Endothelial cell of umbilical vein (primary cell): ENCODE measurements around the gene PHF1. TPM values are rescaled to one million over a fixed set of nuclear protein-coding genes. Genes with fewer than 3 reads are reported as not detected.

Experiments
- BruUV-seq: library from RNA; stranded (reverse); fragments of 400-500 nt; replicated peaks from 2 replicates; lab custom pipeline; 2021; lab: Mats Ljungman, UMichigan
- CTCF ChIA-PET: fragments of 300-600, 350-600 bp; sonication (Branson Sonifier 250); formaldehyde crosslinking; loops from one replicate; lab custom pipeline; 2021; ENCODE audit warnings: antibody characterized with exemption, inconsistent platforms; lab: Charles Lee
- POLR2A ChIA-PET: fragments of 300-600, 350-600 bp; sonication (Branson Sonifier 250); formaldehyde crosslinking; loops from one replicate; lab custom pipeline; 2021; ENCODE audit warnings: antibody characterized with exemption, inconsistent platforms; lab: Charles Lee
- DNase-seq: peaks from one replicate; pipeline ENCODE4 v3.0.0-alpha.2; 2011; ENCODE audit warnings: low read depth, low spot score
- FAIRE-seq: peaks from 2 replicates; lab custom pipeline; 2011; peaks lifted over from hg19 to GRCh38; lab: Jason Lieb, UNC
- H2AFZ ChIP-seq: 2 replicates; pipeline ENCODE4 v1.6.0; 2012; ENCODE audit warnings: low read depth, low read length, control low read depth, inconsistent platforms
- H3K27ac ChIP-seq: 2 replicates; pipeline ENCODE4 v1.5.1; 2011; ENCODE audit warnings: low read depth, mild to moderate bottlenecking, control low read depth, low read length, moderate library complexity; ENCODE audit not compliant: insufficient read depth
- H3K27me3 ChIP-seq, 2 experiments: 2 replicates each; pipeline versions ENCODE4 v1.6.0 to v1.6.1; 2011; ENCODE audit warnings: low read length in 2 of 2, mixed read lengths in 1 of 2; ENCODE audit not compliant: control insufficient read depth in 2 of 2, insufficient read depth in 2 of 2
- H3K36me3 ChIP-seq, 2 experiments: 2 replicates in 1 of 2; 3 replicates in 1 of 2; pipeline ENCODE4 v1.5.1; 2011; ENCODE audit warnings: low read length in 2 of 2, mild to moderate bottlenecking in 1 of 2, moderate library complexity in 1 of 2; ENCODE audit not compliant: control insufficient read depth in 2 of 2, insufficient read depth in 2 of 2; ENCODE audit errors: extremely low read depth in 1 of 2
- H3K4me1 ChIP-seq: 3 replicates; pipeline ENCODE4 v1.5.1; 2011; ENCODE audit warnings: mild to moderate bottlenecking, low read length; ENCODE audit not compliant: control insufficient read depth, insufficient read depth; ENCODE audit errors: extremely low read depth
- H3K4me2 ChIP-seq: 2 replicates; pipeline ENCODE4 v1.6.1; 2011; ENCODE audit warnings: low read length, control low read depth, mixed read lengths; ENCODE audit not compliant: insufficient read depth
- H3K4me3 ChIP-seq, 3 experiments: fragments of 200-600 bp in 1 of 3; sonication (generic), shearing (Covaris generic) in 1 of 3; replicated peaks in 1 of 3; 2 replicates each; pipeline ENCODE4 v1.5.1; 2011 to 2016; ENCODE audit warnings: control low read depth in 3 of 3, low read length in 3 of 3, mild to moderate bottlenecking in 2 of 3, inconsistent platforms in 1 of 3, low read depth in 1 of 3, moderate library complexity in 1 of 3; ENCODE audit not compliant: insufficient read depth in 1 of 3
- H3K79me2 ChIP-seq: 2 replicates; pipeline ENCODE4 v1.6.0; 2012; ENCODE audit warnings: low read length, inconsistent platforms; ENCODE audit not compliant: control insufficient read depth, insufficient read depth
- H3K9ac ChIP-seq: replicated peaks from 2 replicates; pipeline ENCODE3; 2011; ENCODE audit warnings: low read length, control low read depth; ENCODE audit not compliant: insufficient read depth; ENCODE audit errors: extremely low read depth
- H3K9me1 ChIP-seq: replicated peaks from 3 replicates; pipeline ENCODE4 v1.6.0; 2011; ENCODE audit warnings: mild to moderate bottlenecking, low read length; ENCODE audit not compliant: control insufficient read depth, insufficient read depth; ENCODE audit errors: extremely low read depth
- H3K9me3 ChIP-seq: replicated peaks from 2 replicates; pipeline ENCODE4 v1.5.1; 2012; ENCODE audit warnings: low read length, inconsistent platforms; ENCODE audit not compliant: control insufficient read depth, insufficient read depth
- H4K20me1 ChIP-seq: replicated peaks from 2 replicates; pipeline ENCODE3; 2011; ENCODE audit warnings: mild to moderate bottlenecking, low read length; ENCODE audit not compliant: control insufficient read depth, insufficient read depth; ENCODE audit errors: extremely low read depth
- EZH2 ChIP-seq: IDR thresholded peaks from 2 replicates; pipeline ENCODE4 v1.6.1; 2012; ENCODE audit warnings: borderline replicate concordance, low read depth, mild to moderate bottlenecking, moderate library complexity, low read length, inconsistent platforms; ENCODE audit not compliant: severe bottlenecking
- FOS ChIP-seq: IDR thresholded peaks from 2 replicates; pipeline ENCODE4 v1.6.1; 2011; ENCODE audit warnings: mild to moderate bottlenecking, low read length, moderate library complexity, borderline replicate concordance; ENCODE audit not compliant: insufficient read depth
- JUN ChIP-seq: IDR thresholded peaks from 2 replicates; pipeline ENCODE4 v1.6.1; 2011; ENCODE audit warnings: borderline replicate concordance, low read depth; ENCODE audit not compliant: insufficient read length, insufficient read depth
- MYC ChIP-seq: IDR thresholded peaks from one replicate; pipeline ENCODE4 v1.6.1; 2011; ENCODE audit warnings: mild to moderate bottlenecking, low read depth, low read length
- POLR2A ChIP-seq: IDR thresholded peaks from 2 replicates; pipeline ENCODE4 v1.6.1; 2012; ENCODE audit warnings: low read depth, mild to moderate bottlenecking, control low read depth, low read length
- dilution Hi-C: fragments of 300-500 bp; cut with MboI; formaldehyde crosslinking; loops from one replicate; pipeline ENCODE4 v1.15.0; 2019; ENCODE audit warnings: low sequenced_read_pairs; ENCODE audit not compliant: extremely low pct_ligation_motif_present
- intact Hi-C: fragments of 100-400 bp; cut with micrococcal nuclease; formaldehyde crosslinking; loops from one replicate; pipeline ENCODE4 v1.10.0; 2022
- polyA plus RNA-seq, 4 experiments: library from polyadenylated mRNA; depleted of rRNA in 3 of 4; stranded (reverse) in 3 of 4; unstranded in 1 of 4; fragments of >200 nt; gene quantifications; 2 replicates each; pipeline versions ENCODE4 v1.2.1 to v1.2.3, GENCODE V29; 2011 to 2012; ENCODE audit warnings: missing spikeins in 1 of 4
- total RNA-seq: library from RNA; stranded (reverse); gene quantifications from 2 replicates; pipeline ENCODE4 v1.2.3, GENCODE V29; 2021
- TF ChIP-seq, protein P1 (sequence below), 2 donors: IDR thresholded peaks; 1 replicate in 1 of 2; 2 replicates in 1 of 2; pipeline ENCODE4 v1.5.1; 2011; ENCODE audit warnings: low read length in 2 of 2, mild to moderate bottlenecking in 2 of 2, moderate library complexity in 2 of 2, control low read depth in 1 of 2, inconsistent platforms in 1 of 2, low read depth in 1 of 2; ENCODE audit not compliant: insufficient read depth in 1 of 2; ENCODE audit errors: extremely low read depth in 1 of 2

The PHF1 gene
- total and polyA plus RNA-seq, 2 donors (not counting 3 experiments of a cell fraction or from before 2014, with no cell fraction given): 32.5 to 53.1 TPM

GRCh38 chr6:33428966-33429749, 18.3 kb downstream of the PHF1 start:
- no peaks in the 10 kb centered on the region for H3K79me2 ChIP-seq
- peaks cover 33% of the 10 kb centered on the region for H3K4me1 ChIP-seq
- H3K4me2 ChIP-seq: no peak overlapping the region
- H3K9me3 ChIP-seq: no peaks in the 10 kb centered on the region
- no peak for TF ChIP-seq POLR2A
- TF ChIP-seq EZH2: no peak
- TF ChIP-seq FOS: no peak
- no peak for TF ChIP-seq JUN
- TF ChIP-seq, protein P1, sequence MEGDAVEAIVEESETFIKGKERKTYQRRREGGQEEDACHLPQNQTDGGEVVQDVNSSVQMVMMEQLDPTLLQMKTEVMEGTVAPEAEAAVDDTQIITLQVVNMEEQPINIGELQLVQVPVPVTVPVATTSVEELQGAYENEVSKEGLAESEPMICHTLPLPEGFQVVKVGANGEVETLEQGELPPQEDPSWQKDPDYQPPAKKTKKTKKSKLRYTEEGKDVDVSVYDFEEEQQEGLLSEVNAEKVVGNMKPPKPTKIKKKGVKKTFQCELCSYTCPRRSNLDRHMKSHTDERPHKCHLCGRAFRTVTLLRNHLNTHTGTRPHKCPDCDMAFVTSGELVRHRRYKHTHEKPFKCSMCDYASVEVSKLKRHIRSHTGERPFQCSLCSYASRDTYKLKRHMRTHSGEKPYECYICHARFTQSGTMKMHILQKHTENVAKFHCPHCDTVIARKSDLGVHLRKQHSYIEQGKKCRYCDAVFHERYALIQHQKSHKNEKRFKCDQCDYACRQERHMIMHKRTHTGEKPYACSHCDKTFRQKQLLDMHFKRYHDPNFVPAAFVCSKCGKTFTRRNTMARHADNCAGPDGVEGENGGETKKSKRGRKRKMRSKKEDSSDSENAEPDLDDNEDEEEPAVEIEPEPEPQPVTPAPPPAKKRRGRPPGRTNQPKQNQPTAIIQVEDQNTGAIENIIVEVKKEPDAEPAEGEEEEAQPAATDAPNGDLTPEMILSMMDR (IDR thresholded peaks at IDR 0.05; ENCODE audit: extremely low read depth in 1 of 2, insufficient read depth in 1 of 2, low read depth in 1 of 2, low read length in 2 of 2): no peak
- TF ChIP-seq MYC: no peak
- no peaks in the 10 kb centered on the region for H3K9me1 ChIP-seq
- CTCF ChIA-PET: interaction anchor here (0.6 kb wide), 1 partner anchor 39 kb away, joined by 3 read pairs; no protein-coding TSS in a partner anchor
- H2AFZ ChIP-seq: no peak overlapping the region
- POLR2A ChIA-PET: no interaction called here
- DNase-seq (no peak), FAIRE-seq (no peak)
- no peaks in the 10 kb centered on the region for H4K20me1 ChIP-seq
- H3K27me3 ChIP-seq: no peaks in the 10 kb centered on the region
- no peaks in the 10 kb centered on the region for H3K36me3 ChIP-seq
- no peak overlapping the region for H3K4me3 ChIP-seq
- intact Hi-C loops: loop anchor here (2.0 to 5.0 kb wide), 2 partner anchors 157 to 192 kb away; partner anchors contain the start of genes ITPR3, RPS18 and VPS52
- dilution Hi-C loops: no loop called here
- no peak overlapping the region for H3K9ac ChIP-seq
- H3K27ac ChIP-seq: no peak overlapping the region
- no TSS peak for BruUV-seq
